ENCODE results near the gene RADIL.

DNA sequence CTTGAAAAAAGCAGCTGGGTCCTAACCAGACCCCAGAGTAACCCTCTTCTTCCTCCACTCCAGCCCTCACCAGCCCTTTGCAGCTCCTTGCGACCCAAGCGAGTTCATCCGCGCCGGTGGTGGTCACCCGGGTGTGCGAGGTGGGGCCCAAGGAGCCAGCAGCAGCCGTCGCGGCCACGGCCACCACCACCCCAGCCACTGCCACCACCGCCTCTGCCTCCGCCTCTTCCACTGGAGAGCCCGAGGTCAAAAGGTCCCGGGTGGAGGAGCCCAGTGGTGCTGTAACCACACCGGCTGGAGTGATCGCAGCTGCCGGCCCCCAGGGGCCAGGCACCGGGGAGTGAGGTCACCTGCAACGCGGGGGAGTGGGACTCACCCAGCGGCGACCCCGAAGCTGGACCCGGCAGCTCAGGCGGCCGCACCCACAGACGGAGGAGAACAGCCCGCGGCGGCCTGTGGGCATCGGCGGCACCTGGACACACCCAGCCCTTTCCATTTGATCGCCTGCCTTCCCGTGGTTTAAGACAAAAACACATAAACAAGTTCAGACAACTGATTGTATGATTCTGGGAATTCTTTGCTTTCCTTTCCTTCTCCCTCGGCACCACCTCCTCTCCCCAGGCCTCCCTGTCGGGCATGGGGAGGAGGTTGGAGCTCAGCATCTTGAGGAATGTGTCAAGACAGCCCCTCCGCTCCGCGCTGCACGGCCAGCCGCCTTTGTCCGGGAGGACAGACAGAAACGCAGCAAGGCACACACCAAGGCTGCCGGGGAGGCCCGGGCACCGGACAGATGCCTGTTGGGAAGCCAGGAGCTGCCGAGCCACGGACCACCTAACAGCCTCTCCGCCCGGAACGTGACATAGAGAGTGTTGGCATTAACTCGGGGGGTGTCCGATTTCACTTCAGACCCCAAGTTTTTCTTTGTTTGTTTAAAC is 121.1 kb downstream of the RADIL start:
- TF ChIP-seq EZH2 (IDR thresholded peaks at IDR 0.05; ENCODE audit: borderline replicate concordance, low read depth, low read length, poor library complexity, severe bottlenecking) = no peak
- TF ChIP-seq, protein P1, sequence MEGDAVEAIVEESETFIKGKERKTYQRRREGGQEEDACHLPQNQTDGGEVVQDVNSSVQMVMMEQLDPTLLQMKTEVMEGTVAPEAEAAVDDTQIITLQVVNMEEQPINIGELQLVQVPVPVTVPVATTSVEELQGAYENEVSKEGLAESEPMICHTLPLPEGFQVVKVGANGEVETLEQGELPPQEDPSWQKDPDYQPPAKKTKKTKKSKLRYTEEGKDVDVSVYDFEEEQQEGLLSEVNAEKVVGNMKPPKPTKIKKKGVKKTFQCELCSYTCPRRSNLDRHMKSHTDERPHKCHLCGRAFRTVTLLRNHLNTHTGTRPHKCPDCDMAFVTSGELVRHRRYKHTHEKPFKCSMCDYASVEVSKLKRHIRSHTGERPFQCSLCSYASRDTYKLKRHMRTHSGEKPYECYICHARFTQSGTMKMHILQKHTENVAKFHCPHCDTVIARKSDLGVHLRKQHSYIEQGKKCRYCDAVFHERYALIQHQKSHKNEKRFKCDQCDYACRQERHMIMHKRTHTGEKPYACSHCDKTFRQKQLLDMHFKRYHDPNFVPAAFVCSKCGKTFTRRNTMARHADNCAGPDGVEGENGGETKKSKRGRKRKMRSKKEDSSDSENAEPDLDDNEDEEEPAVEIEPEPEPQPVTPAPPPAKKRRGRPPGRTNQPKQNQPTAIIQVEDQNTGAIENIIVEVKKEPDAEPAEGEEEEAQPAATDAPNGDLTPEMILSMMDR (conservative IDR thresholded peaks at IDR 0.05; ENCODE audit: low read depth, low read length) = no peak
